Esophagus squamous epithelium (tissue), 5 donors: ENCODE data around the gene KIAA0232. TPM values are rescaled to one million over a fixed set of nuclear protein-coding genes. Genes with fewer than 3 reads are reported as not detected.

Experiments
- DNase-seq: peaks from one replicate; lab custom pipeline; 2025; lab: John Stamatoyannopoulos, UW
- H3K27ac ChIP-seq, 4 donors: fragments of 200-600 bp; sonication (generic); one replicate each; pipeline ENCODE4 v1.5.1; 2016 to 2019; ENCODE audit warnings: mild to moderate bottlenecking in 1 of 4
- H3K27me3 ChIP-seq, 4 donors: fragments of 200-600 bp; sonication (generic); 1 replicate in 3 of 4; 2 replicates in 1 of 4; pipeline versions ENCODE4 v1.5.1 to v1.6.0; 2017 to 2021; ENCODE audit warnings: antibody characterized with exemption in 1 of 4
- H3K36me3 ChIP-seq, 3 donors: fragments of 200-600 bp; sonication (generic); one replicate each; pipeline ENCODE4 v1.5.1; 2016 to 2019
- H3K4me1 ChIP-seq, 3 donors: fragments of 200-600 bp; sonication (generic); one replicate each; pipeline ENCODE4 v1.5.1; 2017 to 2019
- H3K4me3 ChIP-seq, 4 donors: fragments of 200-600 bp; sonication (generic); 1 replicate in 3 of 4; 2 replicates in 1 of 4; pipeline ENCODE4 v1.5.1; 2016 to 2019; ENCODE audit warnings: mild to moderate bottlenecking in 2 of 4, moderate library complexity in 1 of 4
- H3K9me3 ChIP-seq, 3 donors: fragments of 200-600 bp; sonication (generic); one replicate each; pipeline ENCODE4 v1.5.1; 2016 to 2019
- POLR2A ChIP-seq, 4 donors: fragments of 450-650 bp; IDR thresholded peaks; one replicate each; pipeline ENCODE4 v1.6.1; 2017; ENCODE audit warnings: antibody characterized with exemption in 4 of 4, mild to moderate bottlenecking in 4 of 4, moderate library complexity in 3 of 4
- WGBS, 2 donors: methylation state at CpG; one replicate each; pipeline ENCODE4 v1.1.5; 2018; 5-methylcytosine and 5-hydroxymethylcytosine counted together
- intact Hi-C: fragments of 100-400 bp; cut with DNase I; formaldehyde crosslinking; loops from one replicate; pipeline ENCODE4 v1.15.0; 2022
- total RNA-seq, 4 donors: library from RNA; depleted of rRNA; stranded (reverse); fragments of >200 nt; gene quantifications; one replicate each; pipeline ENCODE4 v1.1.0, GENCODE V29; 2016
- TF ChIP-seq, protein P1 (sequence below), 6 experiments: fragments of 450-650 bp in 4 of 6; fragments of 200-600 bp in 2 of 6; sonication (generic) in 2 of 6; IDR thresholded peaks; one replicate each; pipeline ENCODE4 v1.5.1; 2016 to 2019; ENCODE audit warnings: antibody characterized with exemption in 6 of 6, mild to moderate bottlenecking in 4 of 6, moderate library complexity in 4 of 6
- donor health status: DM: yes; HTN: yes; CAD: no.

The KIAA0232 gene
- total RNA-seq, 4 donors from 2014 or later, result 19.4 to 46.8 (median 35.0) TPM

DNA sequence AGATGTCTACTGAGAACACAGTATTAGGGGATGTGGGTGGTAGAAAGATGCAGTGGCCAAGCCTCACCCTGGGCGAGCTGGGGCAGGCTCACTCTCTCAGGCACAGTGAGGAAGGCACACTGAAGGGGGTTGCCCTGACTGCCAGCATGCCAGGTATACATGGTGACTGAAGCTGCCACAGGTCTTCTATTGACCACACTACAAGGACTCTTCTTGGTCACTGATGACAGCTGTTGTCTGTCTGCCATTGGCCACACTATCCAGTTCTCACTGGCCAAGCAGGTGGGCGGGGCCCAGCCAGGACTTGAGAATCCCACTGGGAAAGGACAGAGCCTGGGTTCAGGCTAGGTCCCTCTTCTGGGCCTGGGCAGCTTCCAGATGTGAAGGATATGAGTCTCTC, 87.4 kb downstream of the KIAA0232 start:
- no peak for TF ChIP-seq POLR2A (IDR thresholded peaks at IDR 0.05)
- TF ChIP-seq, protein P1, sequence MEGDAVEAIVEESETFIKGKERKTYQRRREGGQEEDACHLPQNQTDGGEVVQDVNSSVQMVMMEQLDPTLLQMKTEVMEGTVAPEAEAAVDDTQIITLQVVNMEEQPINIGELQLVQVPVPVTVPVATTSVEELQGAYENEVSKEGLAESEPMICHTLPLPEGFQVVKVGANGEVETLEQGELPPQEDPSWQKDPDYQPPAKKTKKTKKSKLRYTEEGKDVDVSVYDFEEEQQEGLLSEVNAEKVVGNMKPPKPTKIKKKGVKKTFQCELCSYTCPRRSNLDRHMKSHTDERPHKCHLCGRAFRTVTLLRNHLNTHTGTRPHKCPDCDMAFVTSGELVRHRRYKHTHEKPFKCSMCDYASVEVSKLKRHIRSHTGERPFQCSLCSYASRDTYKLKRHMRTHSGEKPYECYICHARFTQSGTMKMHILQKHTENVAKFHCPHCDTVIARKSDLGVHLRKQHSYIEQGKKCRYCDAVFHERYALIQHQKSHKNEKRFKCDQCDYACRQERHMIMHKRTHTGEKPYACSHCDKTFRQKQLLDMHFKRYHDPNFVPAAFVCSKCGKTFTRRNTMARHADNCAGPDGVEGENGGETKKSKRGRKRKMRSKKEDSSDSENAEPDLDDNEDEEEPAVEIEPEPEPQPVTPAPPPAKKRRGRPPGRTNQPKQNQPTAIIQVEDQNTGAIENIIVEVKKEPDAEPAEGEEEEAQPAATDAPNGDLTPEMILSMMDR (IDR thresholded peaks at IDR 0.05), result no peak
- no peak overlapping the region for H3K27ac ChIP-seq
- H3K36me3 ChIP-seq, result peaks cover 3 to 96% (median 23%) of the 10 kb centered on the region in 3 donors
- H3K4me3 ChIP-seq, result no peak overlapping the region
- intact Hi-C loops, result loop anchor here (5.0 kb wide), 2 partner anchors 88 to 148 kb away; partner anchors contain the start of gene KIAA0232
- DNase-seq, result no peak
- no peaks in the 10 kb centered on the region for H3K27me3 ChIP-seq
- peaks cover 0 to 26% (median 1%) of the 10 kb centered on the region in 3 donors for H3K4me1 ChIP-seq
- no peaks in the 10 kb centered on the region for H3K9me3 ChIP-seq
- WGBS, 2 donors, result 40 to 67% methylated on average over 1 to 2 of the region's 2 CpGs

DNA sequence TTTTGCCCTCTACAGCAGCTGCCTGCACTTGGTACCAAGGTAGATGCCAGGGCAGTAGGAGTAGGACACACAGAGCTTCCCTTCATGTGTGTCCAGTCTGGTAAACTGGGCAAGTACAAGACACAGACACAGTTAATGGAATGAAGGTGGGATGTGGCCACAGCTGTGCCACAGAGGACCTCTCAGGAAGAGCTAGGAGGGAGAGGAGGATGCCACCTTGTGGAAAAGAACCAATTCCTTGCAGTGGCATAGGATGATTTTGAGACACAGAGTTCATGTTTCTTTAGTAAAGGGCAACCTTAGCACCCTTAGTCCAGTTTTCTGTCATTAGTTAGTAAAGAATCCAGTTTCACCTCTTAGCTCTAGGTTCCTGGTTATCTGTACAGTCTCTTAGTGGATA, 90.8 kb downstream of the KIAA0232 start:
- Histone ChIP-seq H3K27me3 (no peaks in the 10 kb centered on the region), H3K9me3 (no peaks in the 10 kb centered on the region), H3K27ac (no peak overlapping the region), H3K4me1 (peaks cover 6 to 58% (median 9%) of the 10 kb centered on the region in 3 donors), H3K36me3 (peaks cover 11 to 96% (median 28%) of the 10 kb centered on the region in 3 donors), H3K4me3 (no peak overlapping the region)
- DNase-seq, result no peak
- intact Hi-C loops, result loop anchor here (5.0 kb wide), 2 partner anchors 91 to 151 kb away; partner anchors contain the start of gene KIAA0232
- TF ChIP-seq POLR2A (IDR thresholded peaks at IDR 0.05), result no peak
- TF ChIP-seq, protein P1 (IDR thresholded peaks at IDR 0.05), result no peak

DNA sequence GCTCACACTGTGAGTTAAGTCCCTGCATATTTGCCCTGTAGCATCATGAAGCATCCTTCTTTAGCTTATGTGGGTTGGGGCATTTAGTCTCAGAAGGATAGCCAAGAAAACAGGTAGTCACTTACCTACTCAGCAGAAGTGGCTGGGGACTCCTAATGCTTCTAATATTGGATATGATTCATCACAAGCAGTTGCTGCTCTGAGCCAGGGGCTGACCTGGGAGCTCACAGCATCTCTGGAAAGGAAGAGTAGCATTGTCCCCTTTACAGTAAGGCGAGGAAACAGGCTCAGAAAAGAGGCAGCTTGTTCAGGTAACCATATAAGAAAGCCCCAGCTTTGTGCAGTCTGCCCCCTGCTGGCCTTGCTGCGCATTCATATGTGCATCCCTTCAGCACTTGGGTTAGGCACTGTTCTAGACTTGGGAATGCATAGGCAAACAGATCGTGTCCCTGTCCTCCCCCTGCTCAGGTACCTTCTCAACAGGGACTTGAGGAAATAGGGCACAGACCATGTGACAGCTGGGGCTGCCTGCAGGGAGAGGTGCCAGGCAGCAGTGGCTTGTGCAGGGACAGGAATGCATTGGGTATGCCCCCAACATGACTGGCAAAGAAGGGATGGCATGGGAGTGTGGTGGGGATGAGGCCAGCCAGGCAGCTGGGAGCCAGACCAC, 91.4 kb downstream of the KIAA0232 start:
- H3K36me3 ChIP-seq, result peaks cover 14 to 96% (median 33%) of the 10 kb centered on the region in 3 donors
- TF ChIP-seq POLR2A (IDR thresholded peaks at IDR 0.05), result no peak
- TF ChIP-seq, protein P1 (IDR thresholded peaks at IDR 0.05), result peak; percentile 46 to 87 (median 81)
- H3K9me3 ChIP-seq, result no peaks in the 10 kb centered on the region
- H3K27me3 ChIP-seq, result no peaks in the 10 kb centered on the region
- no peak overlapping the region for H3K4me3 ChIP-seq
- no peak for DNase-seq
- H3K27ac ChIP-seq, result no peak overlapping the region
- WGBS, 2 donors, result 36 to 57% methylated on average over 1 to 3 of the region's 3 CpGs
- intact Hi-C loops, result loop anchor here (5.0 kb wide), 2 partner anchors 92 to 152 kb away; partner anchors contain the start of gene KIAA0232
- H3K4me1 ChIP-seq, result peaks cover 6 to 62% (median 9%) of the 10 kb centered on the region in 3 donors

DNA sequence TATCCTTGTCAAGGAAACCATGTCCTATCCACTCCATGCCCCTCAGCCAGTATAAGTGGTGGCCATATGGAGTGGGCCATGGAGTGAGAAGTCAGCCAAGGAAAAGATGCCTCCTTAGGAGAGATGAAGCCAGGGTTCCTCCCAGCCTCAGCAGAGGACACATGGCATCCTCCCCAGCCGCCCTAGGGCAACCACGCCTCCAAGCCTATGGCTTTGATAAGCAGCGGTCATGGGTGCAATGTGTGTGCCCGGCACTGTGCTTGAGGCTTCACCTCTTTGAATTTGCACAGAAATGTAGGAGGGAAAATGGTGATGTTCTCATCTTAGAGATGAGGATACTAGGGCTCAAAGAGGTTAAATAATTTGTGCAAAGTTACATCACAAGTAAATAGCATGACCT, 92.5 kb downstream of the KIAA0232 start:
- DNase-seq, result no peak
- intact Hi-C loops, result loop anchor here (5.0 kb wide), 2 partner anchors 93 to 153 kb away; partner anchors contain the start of gene KIAA0232
- no peak overlapping the region for H3K4me3 ChIP-seq
- no peaks in the 10 kb centered on the region for H3K27me3 ChIP-seq
- peaks cover 6 to 53% (median 9%) of the 10 kb centered on the region in 3 donors for H3K4me1 ChIP-seq
- TF ChIP-seq, protein P1 (IDR thresholded peaks at IDR 0.05), result no peak
- TF ChIP-seq POLR2A (IDR thresholded peaks at IDR 0.05), result no peak
- H3K9me3 ChIP-seq, result no peaks in the 10 kb centered on the region
- peak overlapping the region in 2 of 4 donors; percentile 11 to 38 for H3K27ac ChIP-seq
- H3K36me3 ChIP-seq, result peaks cover 19 to 95% (median 33%) of the 10 kb centered on the region in 3 donors
- WGBS, 2 donors, result 76 to 78% methylated on average over 4 of the region's 4 CpGs

DNA sequence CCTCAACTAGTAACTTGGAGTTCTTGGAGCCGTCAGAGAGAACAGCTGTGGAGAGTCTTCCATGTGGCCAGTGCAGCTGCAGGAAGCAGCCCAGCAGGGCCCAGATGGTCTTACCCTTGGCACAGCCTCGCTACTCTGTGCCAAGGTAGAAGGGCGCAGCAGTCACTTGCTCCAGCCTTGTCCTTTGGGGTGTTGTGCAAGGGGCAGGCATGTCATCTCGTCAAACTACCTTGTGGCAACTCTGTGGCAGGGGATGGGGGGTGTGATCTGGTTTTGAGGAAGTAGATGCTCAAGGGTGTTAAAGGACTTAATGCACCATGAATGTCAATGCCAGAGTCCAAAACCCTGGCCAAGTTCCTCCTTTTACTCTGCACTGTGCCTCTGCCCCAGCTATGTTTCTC, 92.9 kb downstream of the KIAA0232 start:
- no peaks in the 10 kb centered on the region for H3K9me3 ChIP-seq
- TF ChIP-seq POLR2A (IDR thresholded peaks at IDR 0.05), result no peak
- TF ChIP-seq, protein P1 (IDR thresholded peaks at IDR 0.05), result no peak
- H3K4me1 ChIP-seq, result peaks cover 6 to 49% (median 9%) of the 10 kb centered on the region in 3 donors
- no peak for DNase-seq
- intact Hi-C loops, result no loop called here
- H3K27me3 ChIP-seq, result no peaks in the 10 kb centered on the region
- H3K36me3 ChIP-seq, result peaks cover 19 to 97% (median 33%) of the 10 kb centered on the region in 3 donors
- no peak overlapping the region for H3K4me3 ChIP-seq
- peak overlapping the region in 2 of 4 donors; percentile 11 to 38 for H3K27ac ChIP-seq
- WGBS, 2 donors, result 42% methylated on average over 3 of the region's 4 CpGs; no CpG with 5 or more reads in 1 of the 2 donors
